Left renal cortex interstitium (tissue), 4 donors: Measurements from ENCODE around the gene NYAP2. TPM values are rescaled to one million over a fixed set of nuclear protein-coding genes. Genes with fewer than 3 reads are reported as not detected.
A peak's percentile ranks its signal among the peaks of the same experiment; 100 is the strongest.

Experiments used
- DNase-seq, 4 donors: peaks; one replicate each; pipeline ENCODE4 v3.0.0-alpha.2; 2013; ENCODE audit warnings: low read depth in 4 of 4, low spot score in 2 of 4, missing footprints in 1 of 4
- polyA plus RNA-seq, 4 donors: library from polyadenylated mRNA; unstranded; fragments of 120-200 nt; gene quantifications; one replicate each; pipeline ENCODE4 v1.2.1, GENCODE V29; 2013; ENCODE audit not compliant: insufficient read length in 4 of 4

NYAP2 gene
- polyA plus RNA-seq, 4 donors, result 0.08 TPM; not detected in 2

GRCh38 chr2:225425284-225425683 is 25.8 kb downstream of the NYAP2 start:
- no peak for DNase-seq

- no peak for DNase-seq
These were observed 28.9 kb downstream of the NYAP2 start for GRCh38 chr2:225428360-225428759.

- DNase-seq, result peak in 1 of 4 donors; percentile 12
These were observed 30.2 kb downstream of the NYAP2 start for GRCh38 chr2:225429717-225430116.

- no peak for DNase-seq
These were observed 31.8 kb downstream of the NYAP2 start for GRCh38 chr2:225431105-225431863.

GRCh38 chr2:225434014-225434413 is 34.5 kb downstream of the NYAP2 start:
- DNase-seq, result no peak

- DNase-seq, result no peak
These were observed 37.8 kb downstream of the NYAP2 start for GRCh38 chr2:225437319-225437718.

GRCh38 chr2:225438248-225438647 is 38.7 kb downstream of the NYAP2 start:
- no peak for DNase-seq

- DNase-seq, result no peak
These were observed 53.2 kb downstream of the NYAP2 start for GRCh38 chr2:225452677-225453076.

- DNase-seq, result no peak
These were observed 54.9 kb downstream of the NYAP2 start for GRCh38 chr2:225454412-225454811.

GRCh38 chr2:225456619-225457260 is 57.2 kb downstream of the NYAP2 start:
- DNase-seq, result no peak

GRCh38 chr2:225457482-225457881 is 58.0 kb downstream of the NYAP2 start:
- no peak for DNase-seq

- no peak for DNase-seq
These were observed 59.1 kb downstream of the NYAP2 start for GRCh38 chr2:225458431-225459117.

GRCh38 chr2:225462417-225462816 is 62.9 kb downstream of the NYAP2 start:
- DNase-seq, result no peak

- DNase-seq, result no peak
These were observed 63.4 kb downstream of the NYAP2 start for GRCh38 chr2:225462945-225463344.

- DNase-seq, result no peak
These were observed 63.9 kb downstream of the NYAP2 start for GRCh38 chr2:225463449-225463848.

GRCh38 chr2:225464346-225465025 is 65.0 kb downstream of the NYAP2 start:
- DNase-seq, result no peak

- no peak for DNase-seq
These were observed 66.3 kb downstream of the NYAP2 start for GRCh38 chr2:225465827-225466226.

- no peak for DNase-seq
These were observed 67.5 kb downstream of the NYAP2 start for GRCh38 chr2:225466891-225467604.

GRCh38 chr2:225468131-225468530 is 68.6 kb downstream of the NYAP2 start:
- no peak for DNase-seq

GRCh38 chr2:225471039-225471438 is 71.5 kb downstream of the NYAP2 start:
- DNase-seq, result no peak
